HG03575 (cell line): Measurements from ENCODE around the gene UGP2.

Source experiments
- ATAC-seq: cut with Tn5 transposase; IDR thresholded peaks from one replicate; pipeline ENCODE4 v1.9.1; 2021; ENCODE audit not compliant: unreplicated experiment, insufficient number of reproducible peaks, low FRiP score; ENCODE audit errors: extremely low read depth

UGP2 gene

DNA sequence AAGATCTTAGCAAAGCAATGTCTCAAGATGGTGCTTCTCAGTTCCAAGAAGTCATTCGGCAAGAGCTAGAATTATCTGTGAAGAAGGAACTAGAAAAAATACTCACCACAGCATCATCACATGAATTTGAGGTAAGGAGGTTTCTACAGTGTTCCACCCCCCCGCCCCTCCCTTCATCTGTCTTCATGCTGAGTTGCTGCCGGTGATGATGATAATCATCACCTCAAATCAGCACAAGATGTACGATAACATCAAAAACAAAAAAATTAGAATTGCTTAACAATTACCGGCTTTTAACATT lies 14.6 kb downstream of the UGP2 start:
- ATAC-seq: no peak

DNA sequence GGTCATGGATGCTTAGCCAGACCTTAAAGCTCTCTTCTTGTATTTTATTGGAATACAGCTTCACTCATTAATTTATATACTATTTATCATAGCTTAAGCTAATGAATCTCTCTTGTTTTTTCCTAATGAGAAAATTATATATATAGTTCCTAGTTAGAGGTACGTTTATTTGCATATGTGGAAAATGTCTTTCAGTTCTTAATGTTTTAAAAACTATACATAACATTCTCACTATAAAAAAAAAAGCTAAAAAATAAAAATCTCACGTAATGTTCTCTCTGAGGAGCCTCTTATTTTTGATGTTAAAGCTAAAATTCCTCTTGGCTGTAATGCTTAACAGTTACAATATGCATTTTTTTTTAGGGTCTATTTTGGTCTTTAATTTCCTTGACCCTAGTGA lies 16.6 kb downstream of the UGP2 start:
- no peak for ATAC-seq

DNA sequence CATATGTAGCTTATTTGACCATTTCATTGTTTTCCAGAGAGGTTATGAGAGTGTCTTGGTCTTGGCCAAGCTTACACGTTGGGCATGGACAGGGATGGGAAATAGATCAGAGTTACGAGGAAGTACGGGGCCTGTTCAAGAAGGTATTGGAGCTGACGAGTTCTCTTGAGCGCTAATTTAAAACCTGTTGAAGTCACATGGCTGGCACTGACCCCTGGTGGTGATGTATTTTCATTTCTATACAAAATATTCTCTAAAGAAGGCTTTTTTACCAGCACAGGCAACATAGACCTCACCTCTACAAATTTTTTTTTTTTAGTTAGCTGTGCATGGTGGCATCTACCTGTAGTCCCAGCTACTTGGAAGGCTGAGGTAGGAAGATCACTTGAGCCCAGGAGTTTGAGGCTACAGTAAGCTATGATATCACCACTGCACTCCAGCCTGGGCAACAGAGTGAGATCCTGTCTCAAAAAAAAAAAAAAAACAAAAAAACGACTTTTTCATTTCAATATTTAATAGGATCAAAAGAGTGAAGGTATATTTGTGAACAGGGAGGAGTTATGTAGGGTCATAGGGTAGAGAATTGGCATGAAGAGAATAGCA lies 19.6 kb downstream of the UGP2 start:
- ATAC-seq: no peak

DNA sequence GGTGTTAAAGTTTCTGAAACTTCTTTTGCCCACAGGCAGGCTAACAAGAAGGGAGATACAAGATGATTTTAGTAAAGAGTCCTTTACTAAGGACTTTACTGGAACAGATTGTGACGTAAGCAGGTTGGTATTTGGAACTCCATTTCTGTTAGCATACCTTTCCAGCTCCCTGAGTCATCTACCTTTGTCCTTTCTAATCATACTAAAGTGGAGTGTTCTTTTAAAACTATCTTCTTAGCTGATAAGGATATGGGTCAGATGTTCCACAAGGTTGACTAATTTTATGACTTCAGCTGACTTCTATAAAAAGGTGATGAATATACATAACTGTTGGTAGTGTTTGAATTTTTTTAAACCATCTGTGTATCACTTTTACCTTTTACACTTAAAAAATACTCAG lies 21.1 kb downstream of the UGP2 start:
- no peak for ATAC-seq

DNA sequence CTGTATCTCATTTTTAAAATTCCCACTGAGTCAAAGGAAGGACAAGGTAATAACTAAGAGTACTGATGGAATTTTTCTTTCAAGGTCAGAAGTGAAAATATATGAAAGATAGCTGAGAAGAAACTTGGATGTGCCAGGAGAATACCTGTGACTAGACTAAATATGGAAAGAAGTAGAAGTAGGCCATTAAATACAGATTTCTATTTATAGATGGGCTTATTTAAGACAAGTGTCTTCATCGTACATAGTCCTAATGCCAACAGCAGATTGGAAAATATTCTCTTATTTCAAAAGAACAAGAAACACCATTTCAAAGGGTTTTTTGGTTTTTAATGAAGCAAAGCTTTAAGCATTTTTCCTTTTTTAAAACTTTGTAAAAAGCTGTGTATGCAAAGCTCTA lies 22.0 kb downstream of the UGP2 start:
- ATAC-seq: no peak

DNA sequence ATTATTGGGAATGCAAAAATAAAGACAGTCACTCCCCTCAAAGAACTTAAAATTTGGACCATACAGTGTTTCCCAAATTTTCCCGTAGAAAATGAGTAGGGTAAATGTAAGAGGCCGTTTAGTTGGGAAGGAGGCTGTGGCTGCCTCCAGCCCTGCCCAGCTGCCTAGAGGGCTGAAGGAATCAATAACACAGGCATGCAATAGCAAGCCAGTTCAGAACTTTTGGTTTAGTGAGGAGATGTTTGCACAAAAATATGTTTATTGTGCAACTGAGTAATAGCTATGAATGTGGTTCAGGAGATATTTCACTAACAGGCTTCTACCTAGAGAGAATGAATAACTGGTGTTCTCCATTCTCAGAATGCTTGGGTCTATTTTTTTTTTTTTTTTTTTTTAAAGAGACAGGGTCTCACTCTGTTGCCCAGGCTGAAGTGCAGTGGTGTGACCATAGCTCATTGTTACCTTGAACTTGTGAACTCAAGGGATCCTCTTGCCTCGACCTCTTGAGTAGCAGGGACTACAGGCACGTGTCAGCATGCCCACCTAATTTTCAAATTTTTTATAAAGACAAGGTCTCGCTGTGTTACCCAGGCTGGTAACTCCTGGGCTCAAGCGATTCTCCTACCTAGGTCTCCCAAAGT lies 23.6 kb downstream of the UGP2 start:
- ATAC-seq: no peak

DNA sequence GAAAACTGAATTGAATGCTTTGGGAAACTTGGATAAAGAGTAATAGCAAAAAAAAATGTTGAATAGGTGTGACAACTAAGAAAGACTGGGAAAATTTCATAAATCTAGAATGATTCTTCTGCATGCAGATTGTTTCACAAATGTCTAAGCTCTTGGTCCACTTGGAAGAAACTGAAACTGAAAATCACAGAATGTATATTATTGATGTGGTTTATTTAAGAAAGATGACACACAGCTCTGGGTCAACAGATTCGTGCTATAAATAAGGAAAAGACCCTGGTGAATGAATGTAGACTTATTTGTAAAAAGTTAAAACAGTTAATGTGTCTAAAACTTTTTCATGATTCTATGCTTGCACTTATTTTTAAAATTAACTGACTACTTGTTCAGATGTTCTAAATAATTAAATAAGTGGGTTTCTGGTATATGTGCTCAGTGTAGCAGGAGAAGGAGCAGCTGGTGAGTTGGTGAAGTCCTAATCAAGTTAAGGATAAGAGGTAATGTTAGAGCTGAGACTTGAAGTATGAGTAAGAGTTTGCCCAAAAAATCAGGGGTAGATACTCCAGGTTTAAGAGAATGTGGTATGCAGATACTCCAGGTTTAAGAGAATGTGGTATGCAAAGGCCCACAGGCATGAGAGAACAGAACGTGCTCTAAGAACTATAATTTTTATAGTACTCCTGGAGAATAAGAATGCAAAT lies 24.5 kb downstream of the UGP2 start:
- no peak for ATAC-seq

DNA sequence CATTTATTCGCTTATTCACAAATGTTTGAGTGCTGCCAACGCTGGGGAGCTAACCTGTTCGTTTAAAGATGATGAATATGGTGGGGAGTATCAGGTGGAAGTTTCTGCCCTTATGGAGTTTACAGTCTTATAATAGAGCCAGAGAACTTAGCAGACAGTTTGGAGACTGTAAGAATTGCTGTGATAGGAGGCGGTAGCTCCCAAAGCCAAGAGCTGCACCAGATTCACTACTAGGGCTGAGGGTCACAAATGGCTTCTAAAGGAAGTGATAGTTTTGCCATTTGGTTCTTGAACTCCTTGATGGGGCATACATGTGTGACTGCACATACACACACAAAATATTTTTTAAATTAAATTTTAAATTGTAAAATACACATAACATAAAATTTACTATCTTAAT lies 29.0 kb downstream of the UGP2 start:
- ATAC-seq: no peak

DNA sequence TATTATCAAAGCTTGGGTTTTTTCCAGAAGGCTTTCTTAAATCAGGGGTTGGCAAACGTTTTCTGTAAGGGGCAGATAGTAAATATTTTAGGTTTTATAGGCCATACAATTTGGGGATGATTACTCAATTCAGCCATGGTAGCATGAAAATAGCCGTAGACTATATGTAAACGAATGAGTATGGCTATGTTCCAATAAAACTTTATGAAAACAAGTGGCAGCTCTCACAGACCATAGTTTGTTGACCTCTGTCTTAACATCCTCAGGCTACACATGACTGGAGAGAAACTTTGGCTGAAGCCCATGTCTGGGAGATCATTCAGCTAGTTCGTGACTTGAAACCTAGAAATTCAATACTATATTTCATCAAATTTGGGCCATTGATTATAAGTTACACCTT lies 30.2 kb downstream of the UGP2 start:
- ATAC-seq: no peak

DNA sequence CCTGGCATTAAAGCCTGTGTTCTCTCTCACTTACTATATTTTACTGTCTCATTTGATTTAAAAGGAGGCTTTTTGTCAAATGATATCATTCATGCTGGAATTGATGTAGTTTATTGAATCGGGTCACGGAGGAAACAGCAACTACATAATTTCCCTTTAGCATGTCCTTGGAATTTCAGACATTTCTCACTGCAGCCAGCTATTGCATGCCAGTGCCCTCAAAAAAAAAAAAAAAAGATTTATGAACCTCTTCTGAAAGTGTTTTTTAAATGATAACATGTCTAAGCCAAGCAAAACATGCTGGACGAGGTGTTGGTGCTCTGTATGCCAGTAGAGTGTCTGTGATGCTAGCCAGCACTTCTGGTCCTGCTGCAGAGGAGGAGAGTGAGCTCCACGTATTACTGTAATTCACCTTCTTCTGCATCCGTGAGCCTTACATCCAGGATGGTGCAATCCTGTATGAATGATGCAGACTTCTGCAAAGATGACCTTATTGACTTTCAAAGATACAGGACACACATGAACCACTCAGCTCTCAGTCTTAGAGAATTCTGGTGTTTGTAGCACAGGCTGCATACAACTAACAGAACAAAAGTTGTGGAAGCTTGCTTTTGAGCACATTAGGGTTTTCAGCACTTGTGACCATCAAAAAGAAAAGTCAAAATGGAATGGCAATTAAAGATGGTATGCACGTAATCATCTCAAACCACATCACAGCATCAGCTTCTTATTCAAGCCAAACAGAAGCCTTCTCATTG lies 31.1 kb downstream of the UGP2 start:
- ATAC-seq: no peak

DNA sequence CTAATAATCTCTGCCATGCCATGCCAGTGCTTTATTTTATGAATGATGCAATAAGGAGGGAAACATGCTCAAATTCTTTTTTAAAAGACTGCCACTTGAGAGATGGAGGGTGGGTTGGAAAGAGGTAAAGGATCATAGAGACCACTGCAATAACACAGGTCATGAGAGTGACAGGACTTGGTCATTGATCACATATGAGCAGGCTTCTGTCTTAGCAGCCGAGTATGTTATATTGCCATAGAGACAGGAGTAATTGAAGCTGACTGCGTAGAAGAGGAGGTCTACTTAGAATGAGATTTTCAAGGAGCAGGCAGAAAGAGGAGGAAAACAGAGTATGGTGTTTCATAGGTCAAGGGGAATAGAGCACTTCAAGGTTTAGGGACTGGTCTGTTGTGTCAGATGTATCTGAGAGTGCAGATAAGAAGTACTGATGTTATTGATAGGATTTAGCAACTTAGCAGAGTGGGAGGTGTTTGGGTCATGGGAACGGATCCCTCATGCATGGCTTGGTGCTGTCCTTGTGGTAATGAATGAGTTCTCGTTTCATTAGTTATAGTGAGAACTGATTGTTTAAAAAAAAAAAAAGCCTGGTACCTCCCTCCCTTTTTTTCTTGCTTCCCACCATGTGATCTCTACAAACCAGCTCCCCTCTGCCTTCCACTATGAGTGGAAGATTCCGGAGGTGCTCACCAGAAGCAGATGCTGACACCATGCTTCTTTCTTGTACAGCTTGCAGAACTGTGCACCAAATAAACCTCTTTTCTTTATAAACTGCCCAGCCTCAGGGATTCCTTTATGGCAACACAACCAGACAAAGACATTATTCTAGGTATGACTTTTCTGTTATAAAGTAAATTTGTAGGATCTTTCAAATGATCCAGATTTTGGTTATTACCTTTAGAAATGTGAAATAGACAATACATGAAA lies 32.8 kb downstream of the UGP2 start:
- no peak for ATAC-seq

DNA sequence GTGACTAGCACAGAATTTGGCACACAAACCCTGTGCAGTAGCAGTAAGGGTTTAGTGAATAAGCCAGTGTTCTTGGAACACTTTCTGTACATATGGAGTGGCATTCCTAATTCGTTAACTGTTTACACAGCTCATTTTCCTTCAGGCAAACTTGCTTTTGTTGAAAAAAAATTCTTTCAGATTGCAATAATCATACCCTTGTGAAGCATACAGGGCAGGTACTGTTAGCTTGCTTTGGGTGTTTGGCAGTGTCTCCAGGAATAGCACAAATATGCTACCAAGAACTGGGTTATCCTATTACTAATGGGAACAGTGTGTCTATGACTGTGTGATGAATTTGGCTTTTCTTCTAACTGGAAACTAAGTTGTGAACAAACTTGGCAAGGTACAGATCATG lies 33.4 kb downstream of the UGP2 start:
- ATAC-seq: no peak

DNA sequence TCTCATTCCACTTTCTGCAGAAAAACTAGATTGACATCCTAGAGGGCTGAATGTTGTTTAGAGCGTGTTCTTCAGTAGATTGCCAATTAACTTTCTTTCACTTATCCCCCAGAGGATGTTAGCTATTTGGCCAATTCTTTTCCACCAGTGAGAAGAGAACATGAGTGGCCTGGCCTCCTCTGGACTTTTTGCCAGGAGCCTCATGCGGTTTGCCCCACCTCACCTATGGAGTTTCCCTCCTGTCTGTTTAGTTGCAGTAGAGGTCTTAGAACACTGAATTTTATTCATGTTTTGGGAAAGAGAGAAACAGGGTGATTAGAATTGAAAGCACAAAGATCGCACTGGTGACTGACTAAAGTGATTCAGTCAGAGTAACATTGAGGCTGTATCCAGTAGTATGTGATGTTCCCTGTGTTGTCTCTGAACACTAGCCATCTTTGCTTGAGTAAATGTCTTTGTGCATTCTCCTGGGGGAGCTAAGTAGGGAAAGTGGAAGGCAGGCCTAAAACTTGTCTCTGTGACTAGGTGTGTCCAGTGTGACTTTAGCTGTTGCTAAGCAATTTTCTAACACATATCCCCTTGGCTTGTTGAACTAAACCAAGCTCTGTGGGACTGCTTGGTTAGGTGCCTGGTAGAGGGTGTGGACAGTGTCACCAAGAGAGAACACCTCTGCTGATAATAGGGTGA lies 34.0 kb downstream of the UGP2 start:
- no peak for ATAC-seq

DNA sequence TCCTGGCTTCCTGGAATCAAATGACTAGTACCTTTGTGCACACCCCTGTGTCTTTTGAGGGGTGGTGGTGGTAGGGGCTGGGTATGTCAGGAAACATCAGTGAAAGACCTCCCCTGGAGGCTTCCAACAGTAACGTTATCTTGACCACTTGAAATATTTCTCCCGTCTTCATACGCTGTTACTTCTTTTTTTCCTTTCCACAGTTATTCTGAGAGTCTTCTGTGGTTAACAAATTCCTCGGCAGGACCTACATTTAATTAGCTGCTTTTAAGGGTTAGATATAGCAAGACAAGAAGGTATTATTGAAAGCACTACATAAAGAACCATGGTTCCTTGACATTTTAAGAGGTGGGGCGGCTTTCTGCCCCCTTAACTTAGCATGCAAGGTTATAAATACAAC lies 34.6 kb downstream of the UGP2 start:
- ATAC-seq: no peak

DNA sequence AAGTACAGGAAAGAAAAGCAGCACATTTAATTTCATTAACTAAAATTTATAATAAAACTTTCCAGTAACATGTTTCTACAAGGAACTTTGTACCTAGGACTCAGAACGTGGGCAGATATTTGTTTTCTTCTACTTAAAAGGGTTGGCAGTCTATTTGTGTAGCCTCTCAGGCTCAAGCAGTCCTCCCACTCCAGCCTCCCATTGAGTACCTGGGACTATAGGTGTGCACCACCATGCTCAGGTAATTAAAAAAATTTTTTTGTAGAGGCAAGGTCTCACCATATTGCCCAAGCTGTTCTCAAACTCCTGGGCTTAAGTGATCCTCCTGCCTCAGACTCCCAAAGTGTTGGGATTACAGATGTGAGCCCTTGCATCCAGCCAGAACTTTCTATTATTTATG lies 36.8 kb downstream of the UGP2 start:
- no peak for ATAC-seq

DNA sequence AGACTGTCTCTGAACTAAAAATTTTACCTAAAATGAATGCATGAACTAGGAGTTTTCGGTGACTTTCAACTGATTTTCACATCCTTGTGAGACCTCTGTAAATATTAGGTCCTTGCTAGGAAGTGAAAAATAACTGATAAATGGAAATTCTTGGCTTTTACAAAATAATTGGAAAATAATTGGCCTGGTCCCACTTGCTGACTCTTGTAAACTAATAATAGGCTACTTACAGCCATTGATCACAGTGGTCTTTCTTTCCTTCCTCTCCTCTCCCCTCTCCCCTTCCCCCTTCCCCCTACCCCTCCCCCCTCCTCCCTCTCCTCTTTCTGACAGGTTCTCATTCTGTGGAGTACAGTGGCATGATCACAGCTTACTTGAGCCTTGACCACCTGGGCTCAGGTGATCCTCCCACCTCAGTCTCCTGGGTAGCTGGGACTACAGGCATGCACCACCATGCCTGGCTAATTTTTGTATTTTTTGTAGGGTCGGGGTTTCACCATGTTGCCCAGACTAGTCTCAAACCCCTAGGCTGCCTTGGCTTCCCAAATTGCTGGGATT lies 38.3 kb downstream of the UGP2 start:
- ATAC-seq: no peak

DNA sequence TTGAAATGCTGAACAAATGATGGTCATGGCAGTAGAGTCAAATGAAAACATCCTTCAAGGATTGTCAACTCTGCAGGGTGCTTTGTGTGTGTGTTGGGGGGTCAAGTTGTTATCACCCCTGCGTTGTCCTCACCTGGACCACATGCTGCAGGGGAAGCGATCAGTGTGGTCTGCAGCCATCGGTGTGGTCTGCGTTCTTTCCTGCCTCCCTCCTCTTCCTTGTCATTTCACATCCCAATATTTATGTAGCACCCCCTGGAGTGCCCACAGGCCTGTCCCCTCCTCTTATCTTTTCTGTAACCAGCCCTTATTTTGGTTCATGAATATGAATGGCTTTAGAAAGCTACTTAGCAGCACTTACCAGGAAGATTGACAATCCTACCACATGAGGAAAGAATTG lies 38.9 kb downstream of the UGP2 start:
- no peak for ATAC-seq

DNA sequence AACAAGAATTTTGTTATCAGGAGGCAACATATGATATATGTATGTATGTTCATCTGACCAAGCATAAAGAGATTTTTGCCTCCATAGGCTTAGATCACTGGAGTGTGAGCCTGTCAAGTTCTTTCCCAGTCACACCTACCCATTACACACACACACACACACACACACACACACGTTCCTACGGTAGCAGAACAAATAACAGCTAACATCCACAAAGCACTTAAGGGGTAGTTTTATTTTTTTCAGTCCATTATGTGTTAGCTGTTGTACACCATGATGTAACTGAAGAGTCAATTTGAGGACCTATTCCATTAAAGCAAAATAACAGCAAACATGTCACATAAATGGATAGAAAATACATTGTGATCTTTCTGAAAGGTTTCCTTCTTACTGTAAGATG lies 39.5 kb downstream of the UGP2 start:
- ATAC-seq: no peak
